ENCODE data around the gene KIF19. TPM values are rescaled to one million over a fixed set of nuclear protein-coding genes. Genes with fewer than 3 reads are reported as not detected.

Gene KIF19
- total RNA-seq, 4 donors from 2014 or later = 1.7 to 20.7 (median 4.8) TPM; not detected in 1

GRCh38 chr17:74318391-74318790, 7.6 kb upstream of the KIF19 start:
- DNase-seq = no peak
- Histone ChIP-seq H3K9me3 (no peaks in the 10 kb centered on the region), H3K4me3 (no peak overlapping the region), H3K36me3 (no peaks in the 10 kb centered on the region), H3K4me1 (no peaks in the 10 kb centered on the region), H3K27me3 (no peaks in the 10 kb centered on the region), H3K27ac (no peak overlapping the region)
- intact Hi-C loops (cut with DNase I; ENCODE audit: low total_unique reads) = no loop called here
- TF ChIP-seq CTCF (IDR thresholded peaks at IDR 0.05) = no peak
- TF ChIP-seq POLR2A (IDR thresholded peaks at IDR 0.05) = no peak

- TF ChIP-seq CTCF (IDR thresholded peaks at IDR 0.05) = no peak
- no peak for TF ChIP-seq POLR2A (IDR thresholded peaks at IDR 0.05)
- Histone ChIP-seq H3K9me3 (no peaks in the 10 kb centered on the region), H3K4me3 (no peak overlapping the region), H3K4me1 (peaks cover 0 to 10% of the 10 kb centered on the region in 2 donors), H3K27me3 (peaks cover 0 to 7% of the 10 kb centered on the region in 2 donors), H3K36me3 (no peaks in the 10 kb centered on the region), H3K27ac (no peak overlapping the region)
- intact Hi-C loops (cut with DNase I; ENCODE audit: low total_unique reads) = no loop called here
- DNase-seq = no peak
Observed at GRCh38 chr17:74324521-74324920, 1.5 kb upstream of the KIF19 start.

DNA sequence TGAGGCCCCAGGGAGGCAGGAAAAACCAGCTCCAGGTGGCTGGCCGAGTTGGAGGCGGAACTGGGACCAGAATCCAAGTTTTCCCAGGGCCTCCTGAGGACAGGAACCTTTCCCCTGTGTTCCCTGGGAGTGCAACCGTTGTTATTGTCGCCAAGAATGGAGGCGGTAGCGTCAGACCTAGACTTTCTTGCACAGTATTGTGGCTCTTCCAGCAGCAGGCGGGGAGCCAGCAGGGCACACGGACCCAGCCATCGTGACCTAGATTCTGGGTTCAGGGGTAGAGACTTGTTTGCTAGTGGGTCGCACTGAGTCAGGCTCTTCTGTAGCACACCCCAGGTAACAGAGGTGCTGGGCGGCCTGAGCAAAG, 667 bp upstream of the KIF19 start:
- H3K27ac ChIP-seq = no peak overlapping the region

GRCh38 chr17:74326506-74326905, 480 bp downstream of the KIF19 start:
- H3K4me3 ChIP-seq = no peak overlapping the region
- H3K27me3 ChIP-seq = peaks cover 0 to 7% of the 10 kb centered on the region in 2 donors

More for the DNA sequence above, 667 bp upstream of the KIF19 start:
- Histone ChIP-seq H3K4me1 (peaks cover 0 to 10% of the 10 kb centered on the region in 2 donors), H3K36me3 (no peaks in the 10 kb centered on the region), H3K27me3 (peaks cover 0 to 7% of the 10 kb centered on the region in 2 donors), H3K9me3 (no peaks in the 10 kb centered on the region), H3K4me3 (no peak overlapping the region)
- intact Hi-C loops (cut with DNase I; ENCODE audit: low total_unique reads) = no loop called here
- no peak for TF ChIP-seq POLR2A (IDR thresholded peaks at IDR 0.05)
- no peak for TF ChIP-seq CTCF (IDR thresholded peaks at IDR 0.05)
- no peak for DNase-seq

DNA sequence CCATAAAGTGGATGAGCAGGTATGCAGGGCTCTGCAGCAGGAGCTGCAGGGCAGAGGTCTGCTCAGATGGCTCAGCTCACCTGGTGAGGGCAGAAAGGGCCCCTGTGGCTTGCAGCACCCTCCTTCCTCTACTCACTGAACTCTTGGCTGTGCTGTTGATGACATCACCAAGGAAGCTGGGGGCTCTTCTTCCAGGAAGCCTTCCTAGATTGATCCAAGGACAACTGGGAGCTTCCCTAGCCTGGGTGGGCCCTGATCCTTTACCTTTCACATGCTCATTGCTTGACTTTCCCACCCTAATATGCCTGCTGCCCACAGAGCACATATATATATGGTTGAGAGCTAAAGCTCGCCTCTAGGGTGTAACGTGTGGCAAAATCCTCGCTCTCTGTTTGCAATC, 2.5 kb downstream of the KIF19 start:
- intact Hi-C loops (cut with DNase I; ENCODE audit: low total_unique reads) = no loop called here
- Histone ChIP-seq H3K36me3 (no peaks in the 10 kb centered on the region), H3K9me3 (no peaks in the 10 kb centered on the region), H3K27ac (no peak overlapping the region), H3K27me3 (peaks cover 0 to 7% of the 10 kb centered on the region in 2 donors), H3K4me3 (no peak overlapping the region), H3K4me1 (peaks cover 0 to 10% of the 10 kb centered on the region in 2 donors)
- no peak for DNase-seq
- no peak for TF ChIP-seq POLR2A (IDR thresholded peaks at IDR 0.05)

More at GRCh38 chr17:74326506-74326905, 480 bp downstream of the KIF19 start:
- H3K4me1 ChIP-seq = peaks cover 0 to 10% of the 10 kb centered on the region in 2 donors
- no peak overlapping the region for H3K27ac ChIP-seq
- no peak for TF ChIP-seq CTCF (IDR thresholded peaks at IDR 0.05)
- no peak for TF ChIP-seq POLR2A (IDR thresholded peaks at IDR 0.05)
- intact Hi-C loops (cut with DNase I; ENCODE audit: low total_unique reads) = no loop called here
- no peaks in the 10 kb centered on the region for H3K9me3 ChIP-seq
- no peaks in the 10 kb centered on the region for H3K36me3 ChIP-seq
- DNase-seq = no peak

GRCh38 chr17:74329378-74329777, 3.4 kb downstream of the KIF19 start:
- Histone ChIP-seq H3K4me3 (no peak overlapping the region), H3K9me3 (no peaks in the 10 kb centered on the region), H3K27me3 (peaks cover 0 to 7% of the 10 kb centered on the region in 2 donors), H3K36me3 (no peaks in the 10 kb centered on the region), H3K4me1 (peaks cover 0 to 10% of the 10 kb centered on the region in 2 donors), H3K27ac (no peak overlapping the region)
- intact Hi-C loops (cut with DNase I; ENCODE audit: low total_unique reads) = no loop called here
- TF ChIP-seq POLR2A (IDR thresholded peaks at IDR 0.05) (no peak), CTCF (IDR thresholded peaks at IDR 0.05) (no peak)
- no peak for DNase-seq

All from uterus (tissue), 4 donors.